SK-N-SH (cell line): ENCODE results near the gene METTL27. TPM values are rescaled to one million over a fixed set of nuclear protein-coding genes. Genes with fewer than 3 reads are reported as not detected.

Experiments used
- CTCF ChIA-PET: fragments of 300-600, 350-600 bp; formaldehyde crosslinking; extraction: SDS; loops from one replicate; lab custom pipeline; 2021; lab: Yijun Ruan, JAX
- POLR2A ChIA-PET: fragments of 350-600 bp; sonication (Branson Sonifier 250); formaldehyde crosslinking; extraction: SDS; loops from one replicate; lab custom pipeline; 2020; ENCODE audit warnings: antibody characterized with exemption, inconsistent platforms; lab: Yijun Ruan, JAX
- DNase-seq: peaks from one replicate; pipeline ENCODE4 v3.0.0; 2012
- H2AFZ ChIP-seq: fragments of 200-600 bp; sonication (generic); 2 replicates; pipeline ENCODE4 v1.8.1; 2016; ENCODE audit warnings: antibody characterized with exemption, mild to moderate bottlenecking, low read depth
- H3F3A ChIP-seq: fragments of 200-600 bp; sonication (generic); replicated peaks from 2 replicates; pipeline ENCODE3; 2016; ENCODE audit warnings: antibody characterized with exemption, mild to moderate bottlenecking; ENCODE audit not compliant: insufficient read depth
- H3K27ac ChIP-seq, 2 experiments: fragments of 200-500 bp in 1 of 2; fragments of 200-600 bp in 1 of 2; sonication (Bioruptor generic) in 1 of 2; sonication (generic), shearing (Covaris generic) in 1 of 2; 2 replicates each; pipeline versions ENCODE4 v1.5.1 to v1.6.1; 2014 to 2016; ENCODE audit warnings: low read depth in 2 of 2, inconsistent platforms in 1 of 2, low read length in 1 of 2, mild to moderate bottlenecking in 1 of 2, mixed read lengths in 1 of 2
- H3K27me3 ChIP-seq: fragments of 200-600 bp; sonication (generic), shearing (Covaris generic); 2 replicates; pipeline ENCODE4 v1.6.1; 2016; ENCODE audit warnings: mixed run types; ENCODE audit not compliant: insufficient read depth
- H3K36me3 ChIP-seq, 2 experiments: fragments of 200-500 bp in 1 of 2; fragments of 200-600 bp in 1 of 2; sonication (Bioruptor generic) in 1 of 2; sonication (generic) in 1 of 2; replicated peaks in 1 of 2; 2 replicates each; pipeline versions ENCODE3 to v1.5.1; 2014 to 2016; ENCODE audit warnings: low read length in 1 of 2, mild to moderate bottlenecking in 1 of 2; ENCODE audit not compliant: insufficient read depth in 2 of 2, control insufficient read depth in 1 of 2
- H3K4me1 ChIP-seq, 2 experiments: fragments of 200-500 bp in 1 of 2; fragments of 200-600 bp in 1 of 2; sonication (Bioruptor generic) in 1 of 2; sonication (generic), shearing (Covaris generic) in 1 of 2; 2 replicates each; pipeline versions ENCODE4 v1.5.1 to v1.6.1; 2014 to 2016; ENCODE audit warnings: low read depth in 1 of 2, low read length in 1 of 2, mixed run types in 1 of 2; ENCODE audit not compliant: insufficient read depth in 2 of 2, control insufficient read depth in 1 of 2
- H3K4me2 ChIP-seq: fragments of 200-600 bp; sonication (generic), shearing (Covaris generic); 2 replicates; pipeline ENCODE4 v1.6.1; 2017; ENCODE audit warnings: mixed run types
- H3K4me3 ChIP-seq, 2 experiments: fragments of 200-500 bp in 1 of 2; fragments of 200-600 bp in 1 of 2; sonication (Bioruptor generic) in 1 of 2; sonication (generic), shearing (Covaris generic) in 1 of 2; 2 replicates each; pipeline versions ENCODE4 v1.5.1 to v1.8.1; 2014 to 2016; ENCODE audit warnings: low read depth in 2 of 2, inconsistent platforms in 1 of 2, low read length in 1 of 2, mild to moderate bottlenecking in 1 of 2, mixed read lengths in 1 of 2, moderate library complexity in 1 of 2
- H3K79me2 ChIP-seq: fragments of 200-600 bp; sonication (generic); 2 replicates; pipeline ENCODE4 v1.8.1; 2017; ENCODE audit warnings: mild to moderate bottlenecking; ENCODE audit not compliant: insufficient read depth
- H3K9ac ChIP-seq: fragments of 200-600 bp; sonication (generic); 2 replicates; pipeline ENCODE4 v1.6.1; 2017; ENCODE audit warnings: mixed run types
- H3K9me2 ChIP-seq: fragments of 200-600 bp; sonication (generic); 2 replicates; pipeline ENCODE4 v1.6.1; 2017; ENCODE audit warnings: mixed run types
- H3K9me3 ChIP-seq: fragments of 200-600 bp; sonication (generic); 2 replicates; pipeline ENCODE4 v1.6.1; 2017; ENCODE audit warnings: mixed run types, mild to moderate bottlenecking, moderate library complexity
- H4K20me1 ChIP-seq: fragments of 200-600 bp; sonication (generic); 2 replicates; pipeline ENCODE4 v1.6.1; 2017; ENCODE audit warnings: mild to moderate bottlenecking, mixed run types; ENCODE audit not compliant: insufficient read depth
- ELF1 ChIP-seq: IDR thresholded peaks from 2 replicates; pipeline ENCODE4 v1.4.0; 2012
- EP300 ChIP-seq, 2 experiments: IDR thresholded peaks; 2 replicates each; pipeline versions ENCODE4 v1.4.0 to v1.6.1; 2012; ENCODE audit warnings: borderline replicate concordance in 1 of 2, low read depth in 1 of 2, low read length in 1 of 2
- FOSL2 ChIP-seq: IDR thresholded peaks from 2 replicates; pipeline ENCODE4 v1.4.0; 2012; ENCODE audit warnings: low read depth, mild to moderate bottlenecking, moderate library complexity, borderline replicate concordance
- FOXJ3 ChIP-seq: sonication (generic); formaldehyde crosslinking; IDR thresholded peaks from 2 replicates; pipeline ENCODE4 v1.5.1; 2020; ENCODE audit warnings: mild to moderate bottlenecking, missing genetic modification reagents
- FOXM1 ChIP-seq: IDR thresholded peaks from 2 replicates; pipeline ENCODE4 v1.4.0; 2012; ENCODE audit warnings: low read depth, mild to moderate bottlenecking
- GATA2 ChIP-seq: sonication (generic); formaldehyde crosslinking; IDR thresholded peaks from 2 replicates; pipeline ENCODE4 v1.5.0; 2020; ENCODE audit warnings: mild to moderate bottlenecking, missing genetic modification reagents
- MEF2A ChIP-seq: IDR thresholded peaks from 2 replicates; pipeline ENCODE4 v1.4.0; 2012; ENCODE audit warnings: low read depth, borderline replicate concordance
- MXI1 ChIP-seq: IDR thresholded peaks from 2 replicates; pipeline ENCODE4 v1.6.1; 2012; ENCODE audit warnings: mild to moderate bottlenecking, low read depth, low read length, improper control_type of control experiment
- POLR2AphosphoS5 ChIP-seq: IDR thresholded peaks from 2 replicates; pipeline ENCODE4 v1.6.1; 2012; ENCODE audit warnings: low read depth, low read length
- RAD21 ChIP-seq: IDR thresholded peaks from 2 replicates; pipeline ENCODE4 v1.6.1; 2012; ENCODE audit warnings: mild to moderate bottlenecking, low read length
- RCOR1 ChIP-seq: fragments of 150-350 bp; IDR thresholded peaks from 2 replicates; pipeline ENCODE4 v1.6.1; 2017; ENCODE audit warnings: antibody characterized with exemption, low read length
- WGBS: methylation state at CpG from one replicate; pipeline ENCODE4 v1.1.6; 2017; ENCODE audit warnings: low lambda C conversion rate; 5-methylcytosine and 5-hydroxymethylcytosine counted together
- polyA plus RNA-seq, 3 experiments: library from polyadenylated mRNA; depleted of rRNA; stranded (reverse); fragments of >200 nt; gene quantifications; 2 replicates each; pipeline ENCODE4 v1.2.3, GENCODE V29; 2012
- TF ChIP-seq, protein P1 (sequence below): fragments of 150-350 bp; IDR thresholded peaks from 2 replicates; pipeline ENCODE4 v1.6.1; 2016; ENCODE audit warnings: mild to moderate bottlenecking, low read depth, low read length
- TF ChIP-seq, protein P2 (sequence below): IDR thresholded peaks from 2 replicates; pipeline ENCODE4 v1.4.0; 2012; ENCODE audit warnings: low read depth, borderline replicate concordance
- TF ChIP-seq, protein P3 (sequence below): IDR thresholded peaks from 2 replicates; pipeline ENCODE4; 2012
- TF ChIP-seq, protein P4 (sequence below): IDR thresholded peaks from 2 replicates; pipeline ENCODE4 v1.6.1; 2012; ENCODE audit warnings: mild to moderate bottlenecking, low read depth, low read length, moderate library complexity
- TF ChIP-seq, protein P5 (sequence below): IDR thresholded peaks from 2 replicates; pipeline ENCODE4 v1.4.0; 2012; ENCODE audit warnings: low read depth

The METTL27 gene
- polyA plus RNA-seq, 1 of the 3 experiments (the other 2 are of a cell fraction): 3.1 TPM

DNA sequence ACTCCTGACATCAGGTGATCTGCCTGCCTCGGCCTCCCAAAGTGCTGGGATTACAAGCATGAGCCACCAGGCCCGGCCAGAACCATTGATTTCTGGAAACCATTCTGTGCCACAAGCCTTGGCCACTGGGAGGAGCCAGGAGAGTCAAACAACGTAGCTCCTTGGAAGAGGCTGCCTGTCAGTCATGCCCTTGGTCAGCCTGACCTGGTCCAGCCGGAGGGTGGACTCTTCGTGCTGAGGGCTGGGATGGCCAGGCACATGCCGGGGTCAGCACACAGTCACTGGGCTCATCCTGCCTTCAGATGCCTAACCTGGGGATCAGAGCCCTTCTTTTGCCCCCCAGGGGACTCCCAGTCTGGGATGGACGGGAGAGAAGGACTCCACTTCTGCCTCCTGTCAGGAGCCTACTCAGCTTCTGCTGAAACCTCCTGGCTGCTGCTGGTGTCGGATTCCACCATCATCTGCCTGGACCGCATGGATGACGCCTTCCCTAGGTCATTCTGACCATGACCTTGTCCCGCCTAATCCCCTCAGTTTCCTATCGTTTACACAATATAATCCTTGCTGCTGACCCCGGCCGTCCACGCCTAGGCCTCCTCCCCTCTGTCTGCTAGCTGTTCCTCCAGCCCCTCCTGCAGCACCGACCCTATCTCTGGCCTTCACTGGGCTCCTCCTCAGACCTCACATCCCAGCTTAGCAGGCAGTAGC is 49.0 kb upstream of the METTL27 start (continued):
- TF ChIP-seq, protein P1, sequence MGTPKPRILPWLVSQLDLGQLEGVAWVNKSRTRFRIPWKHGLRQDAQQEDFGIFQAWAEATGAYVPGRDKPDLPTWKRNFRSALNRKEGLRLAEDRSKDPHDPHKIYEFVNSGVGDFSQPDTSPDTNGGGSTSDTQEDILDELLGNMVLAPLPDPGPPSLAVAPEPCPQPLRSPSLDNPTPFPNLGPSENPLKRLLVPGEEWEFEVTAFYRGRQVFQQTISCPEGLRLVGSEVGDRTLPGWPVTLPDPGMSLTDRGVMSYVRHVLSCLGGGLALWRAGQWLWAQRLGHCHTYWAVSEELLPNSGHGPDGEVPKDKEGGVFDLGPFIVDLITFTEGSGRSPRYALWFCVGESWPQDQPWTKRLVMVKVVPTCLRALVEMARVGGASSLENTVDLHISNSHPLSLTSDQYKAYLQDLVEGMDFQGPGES: no peak
- TF ChIP-seq, protein P2, sequence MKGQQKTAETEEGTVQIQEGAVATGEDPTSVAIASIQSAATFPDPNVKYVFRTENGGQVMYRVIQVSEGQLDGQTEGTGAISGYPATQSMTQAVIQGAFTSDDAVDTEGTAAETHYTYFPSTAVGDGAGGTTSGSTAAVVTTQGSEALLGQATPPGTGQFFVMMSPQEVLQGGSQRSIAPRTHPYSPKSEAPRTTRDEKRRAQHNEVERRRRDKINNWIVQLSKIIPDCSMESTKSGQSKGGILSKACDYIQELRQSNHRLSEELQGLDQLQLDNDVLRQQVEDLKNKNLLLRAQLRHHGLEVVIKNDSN: no peak
- no peak for TF ChIP-seq POLR2AphosphoS5
- TF ChIP-seq, protein P3, sequence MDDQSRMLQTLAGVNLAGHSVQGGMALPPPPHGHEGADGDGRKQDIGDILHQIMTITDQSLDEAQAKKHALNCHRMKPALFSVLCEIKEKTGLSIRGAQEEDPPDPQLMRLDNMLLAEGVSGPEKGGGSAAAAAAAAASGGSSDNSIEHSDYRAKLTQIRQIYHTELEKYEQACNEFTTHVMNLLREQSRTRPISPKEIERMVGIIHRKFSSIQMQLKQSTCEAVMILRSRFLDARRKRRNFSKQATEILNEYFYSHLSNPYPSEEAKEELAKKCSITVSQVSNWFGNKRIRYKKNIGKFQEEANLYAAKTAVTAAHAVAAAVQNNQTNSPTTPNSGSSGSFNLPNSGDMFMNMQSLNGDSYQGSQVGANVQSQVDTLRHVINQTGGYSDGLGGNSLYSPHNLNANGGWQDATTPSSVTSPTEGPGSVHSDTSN: peak; percentile 83
- TF ChIP-seq MEF2A: no peak

DNA sequence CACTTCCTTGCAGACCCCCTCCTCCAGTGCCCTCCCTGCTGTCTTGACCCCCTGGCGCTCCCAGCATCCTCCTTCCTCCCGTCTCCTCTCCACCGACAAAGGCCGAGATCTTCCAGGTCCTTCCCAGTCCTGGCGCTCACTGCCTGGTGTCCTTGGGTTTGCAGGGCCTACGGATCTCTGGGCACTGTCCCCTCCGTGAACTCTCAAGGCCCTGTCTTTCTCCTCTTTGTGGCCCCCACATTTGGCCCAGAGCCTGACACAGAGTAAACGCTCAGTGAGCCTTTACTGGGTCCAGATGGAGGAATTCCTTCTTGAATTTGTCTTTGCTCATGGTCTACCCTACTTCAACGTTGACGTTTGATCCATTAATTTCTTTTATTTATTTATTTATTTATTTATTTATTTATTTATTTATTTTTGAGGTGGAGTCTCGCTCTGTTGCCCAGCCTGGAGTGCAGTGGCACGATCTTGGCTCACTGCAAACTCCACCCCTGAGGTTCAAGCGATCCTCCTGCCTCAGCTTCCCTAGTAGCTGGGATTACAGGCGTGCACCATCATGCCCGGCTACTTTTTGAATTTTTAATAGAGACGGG is 48.3 kb upstream of the METTL27 start:
- no peak overlapping the region for H3K27ac ChIP-seq
- whole genome bisulfite sequencing: 97% methylated on average over 16 of the region's 16 CpGs
- POLR2A ChIA-PET: no interaction called here

DNA sequence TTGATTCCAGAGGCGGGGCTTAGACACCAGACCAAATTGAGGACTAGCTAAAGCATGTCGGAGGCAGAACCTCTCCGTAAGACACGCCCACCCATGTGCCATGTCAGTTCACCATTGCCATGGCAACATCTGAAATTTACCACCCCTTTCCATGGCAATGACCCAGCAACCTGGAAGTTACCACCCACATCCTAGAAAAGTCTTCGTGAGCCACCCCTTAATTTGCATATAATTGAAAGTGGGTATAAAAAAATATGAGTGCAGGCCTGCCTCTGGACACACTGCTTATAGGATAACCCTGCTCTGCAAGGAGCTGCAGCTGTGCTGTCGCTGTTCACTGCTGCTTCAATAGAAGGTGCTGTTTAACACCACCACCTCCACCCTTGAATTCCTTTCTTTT is 46.6 kb upstream of the METTL27 start:
- Histone ChIP-seq H3K27me3 (no peaks in the 10 kb centered on the region), H3K9me3 (no peaks in the 10 kb centered on the region), H3K4me1 (peaks cover 19 to 27% of the 10 kb centered on the region in 2 experiments; a peak in 3 of 4 replicates), H3K4me3 (no peak overlapping the region), H2AFZ (no peak overlapping the region), H3K9me2 (no peaks in the 10 kb centered on the region), H3K9ac (no peak overlapping the region), H3K36me3 (no peaks in the 10 kb centered on the region), H4K20me1 (no peaks in the 10 kb centered on the region)
- POLR2A ChIA-PET: no interaction called here
- WGBS: 93% methylated on average over 6 of the region's 6 CpGs
- DNase-seq: peak; percentile 26
- TF ChIP-seq RAD21 (no peak), RCOR1 (no peak), FOXM1 (no peak), ELF1 (no peak), FOXJ3 (no peak), EP300 (IDR thresholded peaks at IDR 0.05; ENCODE audit: borderline replicate concordance in 1 of 2, low read depth in 1 of 2, low read length in 1 of 2) (no peak), MXI1 (no peak)
- TF ChIP-seq, protein P1: no peak
- TF ChIP-seq, protein P4, sequence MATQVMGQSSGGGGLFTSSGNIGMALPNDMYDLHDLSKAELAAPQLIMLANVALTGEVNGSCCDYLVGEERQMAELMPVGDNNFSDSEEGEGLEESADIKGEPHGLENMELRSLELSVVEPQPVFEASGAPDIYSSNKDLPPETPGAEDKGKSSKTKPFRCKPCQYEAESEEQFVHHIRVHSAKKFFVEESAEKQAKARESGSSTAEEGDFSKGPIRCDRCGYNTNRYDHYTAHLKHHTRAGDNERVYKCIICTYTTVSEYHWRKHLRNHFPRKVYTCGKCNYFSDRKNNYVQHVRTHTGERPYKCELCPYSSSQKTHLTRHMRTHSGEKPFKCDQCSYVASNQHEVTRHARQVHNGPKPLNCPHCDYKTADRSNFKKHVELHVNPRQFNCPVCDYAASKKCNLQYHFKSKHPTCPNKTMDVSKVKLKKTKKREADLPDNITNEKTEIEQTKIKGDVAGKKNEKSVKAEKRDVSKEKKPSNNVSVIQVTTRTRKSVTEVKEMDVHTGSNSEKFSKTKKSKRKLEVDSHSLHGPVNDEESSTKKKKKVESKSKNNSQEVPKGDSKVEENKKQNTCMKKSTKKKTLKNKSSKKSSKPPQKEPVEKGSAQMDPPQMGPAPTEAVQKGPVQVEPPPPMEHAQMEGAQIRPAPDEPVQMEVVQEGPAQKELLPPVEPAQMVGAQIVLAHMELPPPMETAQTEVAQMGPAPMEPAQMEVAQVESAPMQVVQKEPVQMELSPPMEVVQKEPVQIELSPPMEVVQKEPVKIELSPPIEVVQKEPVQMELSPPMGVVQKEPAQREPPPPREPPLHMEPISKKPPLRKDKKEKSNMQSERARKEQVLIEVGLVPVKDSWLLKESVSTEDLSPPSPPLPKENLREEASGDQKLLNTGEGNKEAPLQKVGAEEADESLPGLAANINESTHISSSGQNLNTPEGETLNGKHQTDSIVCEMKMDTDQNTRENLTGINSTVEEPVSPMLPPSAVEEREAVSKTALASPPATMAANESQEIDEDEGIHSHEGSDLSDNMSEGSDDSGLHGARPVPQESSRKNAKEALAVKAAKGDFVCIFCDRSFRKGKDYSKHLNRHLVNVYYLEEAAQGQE: no peak
- TF ChIP-seq, all 33 proteins: peak for 0
- Histone ChIP-seq H3K27ac (no peak overlapping the region), H3K4me2 (no peak overlapping the region), H3F3A (peaks cover 37% of the 10 kb centered on the region), H3K79me2 (no peaks in the 10 kb centered on the region)
- CTCF ChIA-PET: interaction anchor here (1.5 kb wide), 1 partner anchor 9 kb away, joined by 4 read pairs; no protein-coding TSS in a partner anchor

More for the DNA sequence above, 48.3 kb upstream of the METTL27 start:
- no peaks in the 10 kb centered on the region for H3K27me3 ChIP-seq
- peaks cover 47% of the 10 kb centered on the region for H3F3A ChIP-seq
- TF ChIP-seq FOSL2: no peak
- no peak for TF ChIP-seq GATA2
- TF ChIP-seq, protein P5, sequence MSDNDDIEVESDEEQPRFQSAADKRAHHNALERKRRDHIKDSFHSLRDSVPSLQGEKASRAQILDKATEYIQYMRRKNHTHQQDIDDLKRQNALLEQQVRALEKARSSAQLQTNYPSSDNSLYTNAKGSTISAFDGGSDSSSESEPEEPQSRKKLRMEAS: no peak
- TF ChIP-seq, all 33 proteins: peak for 0
- Histone ChIP-seq H3K4me1 (peaks cover 32 to 41% of the 10 kb centered on the region in 2 experiments; a peak in 3 of 4 replicates), H3K9me2 (no peaks in the 10 kb centered on the region), H3K9me3 (no peaks in the 10 kb centered on the region), H3K79me2 (no peaks in the 10 kb centered on the region), H3K4me3 (no peak overlapping the region), H3K9ac (no peak overlapping the region), H2AFZ (no peak overlapping the region), H3K36me3 (no peaks in the 10 kb centered on the region), H3K4me2 (no peak overlapping the region), H4K20me1 (no peaks in the 10 kb centered on the region)
- DNase-seq: no peak
- CTCF ChIA-PET: interaction anchor here (0.7 to 1.5 kb wide), 5 partner anchors 9 to 135 kb away, joined by 3 to 5 read pairs (median 3); no protein-coding TSS in a partner anchor
